Measurements from ENCODE around the gene FAT1. TPM values are rescaled to one million over a fixed set of nuclear protein-coding genes. Genes with fewer than 3 reads are reported as not detected.

FAT1 gene
- polyA plus RNA-seq, 1 donor from 2014 or later = 19.8 TPM

DNA sequence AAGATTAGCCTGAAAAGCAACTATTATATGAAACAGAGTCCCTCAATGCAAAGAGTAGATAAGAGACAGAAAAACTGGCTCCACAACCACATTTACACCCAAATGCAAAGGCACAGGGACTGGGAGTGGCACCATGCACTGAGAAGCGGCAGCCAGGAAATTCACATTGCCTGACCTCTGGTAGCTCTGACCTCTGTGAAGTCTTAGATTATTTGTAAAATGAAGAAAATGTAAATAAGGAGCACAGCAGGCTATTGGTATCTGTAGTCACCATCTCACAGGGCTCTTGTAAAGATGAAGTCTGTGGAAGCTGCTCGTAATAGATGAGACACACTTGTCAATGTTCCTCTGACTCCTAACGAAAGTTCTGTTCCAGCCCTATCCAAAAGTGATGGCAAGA lies 69.7 kb downstream of the FAT1 start:
- no peak overlapping the region for H3K4me2 ChIP-seq (ENCODE audit: low read length)
- no peaks in the 10 kb centered on the region for H3K9me2 ChIP-seq (ENCODE audit: insufficient read depth, low read length)
- H3K36me3 ChIP-seq (ENCODE audit: insufficient read depth, low read length) = no peaks in the 10 kb centered on the region
- no peaks in the 10 kb centered on the region for H3K27me3 ChIP-seq (ENCODE audit: insufficient read depth, low read depth, low read length)
- H3K4me3 ChIP-seq (ENCODE audit: low read length) = no peak overlapping the region
- H4K20me1 ChIP-seq (ENCODE audit: insufficient read depth) = no peaks in the 10 kb centered on the region
- no peaks in the 10 kb centered on the region for H3K79me2 ChIP-seq (replicated peaks; ENCODE audit: insufficient read depth, low read length)
- no peak overlapping the region for H2AFZ ChIP-seq (ENCODE audit: low read depth, low read length)
- no peak overlapping the region for H3K27ac ChIP-seq (ENCODE audit: low read length)
- H3K9ac ChIP-seq (ENCODE audit: low read length) = no peak overlapping the region
- no peaks in the 10 kb centered on the region for H3F3A ChIP-seq (ENCODE audit: insufficient read depth, low read length, poor library complexity, severe bottlenecking)
- TF ChIP-seq MXI1 (conservative IDR thresholded peaks at IDR 0.05; ENCODE audit: poor library complexity, severe bottlenecking) = no peak
- no peak for TF ChIP-seq CTCF (IDR thresholded peaks at IDR 0.05; ENCODE audit: poor library complexity, severe bottlenecking)
- no peak for TF ChIP-seq RAD21 (conservative IDR thresholded peaks at IDR 0.05)
- no peak for TF ChIP-seq POLR2AphosphoS5 (IDR thresholded peaks at IDR 0.05)
- TF ChIP-seq TAF1 (IDR thresholded peaks at IDR 0.05; ENCODE audit: low read depth) = no peak
- TF ChIP-seq EZH2 (IDR thresholded peaks at IDR 0.05; ENCODE audit: borderline replicate concordance, insufficient read depth, low read length, poor library complexity, severe bottlenecking) = no peak
- TF ChIP-seq EP300 (conservative IDR thresholded peaks at IDR 0.05; ENCODE audit: poor library complexity, severe bottlenecking) = no peak
- TF ChIP-seq, protein P1, sequence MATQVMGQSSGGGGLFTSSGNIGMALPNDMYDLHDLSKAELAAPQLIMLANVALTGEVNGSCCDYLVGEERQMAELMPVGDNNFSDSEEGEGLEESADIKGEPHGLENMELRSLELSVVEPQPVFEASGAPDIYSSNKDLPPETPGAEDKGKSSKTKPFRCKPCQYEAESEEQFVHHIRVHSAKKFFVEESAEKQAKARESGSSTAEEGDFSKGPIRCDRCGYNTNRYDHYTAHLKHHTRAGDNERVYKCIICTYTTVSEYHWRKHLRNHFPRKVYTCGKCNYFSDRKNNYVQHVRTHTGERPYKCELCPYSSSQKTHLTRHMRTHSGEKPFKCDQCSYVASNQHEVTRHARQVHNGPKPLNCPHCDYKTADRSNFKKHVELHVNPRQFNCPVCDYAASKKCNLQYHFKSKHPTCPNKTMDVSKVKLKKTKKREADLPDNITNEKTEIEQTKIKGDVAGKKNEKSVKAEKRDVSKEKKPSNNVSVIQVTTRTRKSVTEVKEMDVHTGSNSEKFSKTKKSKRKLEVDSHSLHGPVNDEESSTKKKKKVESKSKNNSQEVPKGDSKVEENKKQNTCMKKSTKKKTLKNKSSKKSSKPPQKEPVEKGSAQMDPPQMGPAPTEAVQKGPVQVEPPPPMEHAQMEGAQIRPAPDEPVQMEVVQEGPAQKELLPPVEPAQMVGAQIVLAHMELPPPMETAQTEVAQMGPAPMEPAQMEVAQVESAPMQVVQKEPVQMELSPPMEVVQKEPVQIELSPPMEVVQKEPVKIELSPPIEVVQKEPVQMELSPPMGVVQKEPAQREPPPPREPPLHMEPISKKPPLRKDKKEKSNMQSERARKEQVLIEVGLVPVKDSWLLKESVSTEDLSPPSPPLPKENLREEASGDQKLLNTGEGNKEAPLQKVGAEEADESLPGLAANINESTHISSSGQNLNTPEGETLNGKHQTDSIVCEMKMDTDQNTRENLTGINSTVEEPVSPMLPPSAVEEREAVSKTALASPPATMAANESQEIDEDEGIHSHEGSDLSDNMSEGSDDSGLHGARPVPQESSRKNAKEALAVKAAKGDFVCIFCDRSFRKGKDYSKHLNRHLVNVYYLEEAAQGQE (IDR thresholded peaks at IDR 0.05; ENCODE audit: borderline replicate concordance) = no peak
- no peak for TF ChIP-seq SMC3 (conservative IDR thresholded peaks at IDR 0.05; ENCODE audit: poor library complexity)
- no peaks in the 10 kb centered on the region for H3K9me3 ChIP-seq (ENCODE audit: low read length)

GRCh38 chr4:186651624-186652023 lies 72.0 kb downstream of the FAT1 start:
- Histone ChIP-seq H3K9ac (ENCODE audit: low read length) (no peak overlapping the region), H3K36me3 (ENCODE audit: insufficient read depth, low read length) (no peaks in the 10 kb centered on the region), H3K79me2 (replicated peaks; ENCODE audit: insufficient read depth, low read length) (no peaks in the 10 kb centered on the region), H3K4me3 (ENCODE audit: low read length) (no peak overlapping the region), H3K27me3 (ENCODE audit: insufficient read depth, low read depth, low read length) (no peaks in the 10 kb centered on the region), H2AFZ (ENCODE audit: low read depth, low read length) (no peak overlapping the region), H3F3A (ENCODE audit: insufficient read depth, low read length, poor library complexity, severe bottlenecking) (no peaks in the 10 kb centered on the region), H3K9me3 (ENCODE audit: low read length) (no peaks in the 10 kb centered on the region), H4K20me1 (ENCODE audit: insufficient read depth) (no peaks in the 10 kb centered on the region), H3K4me2 (ENCODE audit: low read length) (no peak overlapping the region), H3K27ac (ENCODE audit: low read length) (no peak overlapping the region), H3K9me2 (ENCODE audit: insufficient read depth, low read length) (no peaks in the 10 kb centered on the region)
- TF ChIP-seq EZH2 (IDR thresholded peaks at IDR 0.05; ENCODE audit: borderline replicate concordance, insufficient read depth, low read length, poor library complexity, severe bottlenecking) (no peak), SMC3 (conservative IDR thresholded peaks at IDR 0.05; ENCODE audit: poor library complexity) (no peak), MXI1 (conservative IDR thresholded peaks at IDR 0.05; ENCODE audit: poor library complexity, severe bottlenecking) (no peak), RAD21 (conservative IDR thresholded peaks at IDR 0.05) (no peak), CTCF (IDR thresholded peaks at IDR 0.05; ENCODE audit: poor library complexity, severe bottlenecking) (no peak), TAF1 (IDR thresholded peaks at IDR 0.05; ENCODE audit: low read depth) (no peak), POLR2AphosphoS5 (IDR thresholded peaks at IDR 0.05) (no peak), EP300 (conservative IDR thresholded peaks at IDR 0.05; ENCODE audit: poor library complexity, severe bottlenecking) (no peak)
- TF ChIP-seq, protein P1 (IDR thresholded peaks at IDR 0.05; ENCODE audit: borderline replicate concordance) = no peak

All from neural cell (in vitro differentiated cells).